H9 (cell line): ENCODE results near the gene FOXI1. TPM values are rescaled to one million over a fixed set of nuclear protein-coding genes. Genes with fewer than 3 reads are reported as not detected.

Source experiments
- DNase-seq: peaks from one replicate; pipeline ENCODE4 v3.0.0-alpha.2; 2017
- H2AFZ ChIP-seq: one replicate; pipeline ENCODE4 v1.6.1; 2013; ENCODE audit warnings: mild to moderate bottlenecking, low read length, control low read depth, moderate library complexity
- H2AK5ac ChIP-seq: 2 replicates; pipeline ENCODE4 v1.6.1; 2013; ENCODE audit warnings: low read length, control low read depth, mixed read lengths; ENCODE audit not compliant: insufficient read length
- H2BK120ac ChIP-seq: one replicate; pipeline ENCODE4 v1.6.1; 2013; ENCODE audit warnings: low read depth, mild to moderate bottlenecking, low read length, control low read depth, inconsistent platforms; ENCODE audit not compliant: poor library complexity, severe bottlenecking
- H2BK12ac ChIP-seq: 2 replicates; pipeline ENCODE4 v1.6.1; 2013; ENCODE audit warnings: low read length, control low read depth, mixed read lengths, low read depth; ENCODE audit not compliant: insufficient read length
- H2BK15ac ChIP-seq: 2 replicates; pipeline ENCODE4 v1.6.1; 2013; ENCODE audit warnings: low read depth, low read length, control low read depth
- H2BK20ac ChIP-seq: one replicate; pipeline ENCODE4 v1.6.1; 2013; ENCODE audit warnings: low read depth, mild to moderate bottlenecking, low read length, control low read depth, inconsistent platforms; ENCODE audit not compliant: poor library complexity, severe bottlenecking
- H2BK5ac ChIP-seq: 2 replicates; pipeline ENCODE4 v1.6.1; 2013; ENCODE audit warnings: low read length, control low read depth, mixed read lengths; ENCODE audit not compliant: insufficient read length
- H3K14ac ChIP-seq: 2 replicates; pipeline ENCODE4 v1.6.1; 2013; ENCODE audit warnings: low read length, control low read depth; ENCODE audit not compliant: insufficient read depth
- H3K18ac ChIP-seq: 2 replicates; pipeline ENCODE4 v1.6.1; 2013; ENCODE audit warnings: low read depth, mild to moderate bottlenecking, mixed read lengths, low read length, control low read depth; ENCODE audit not compliant: insufficient read length
- H3K23ac ChIP-seq: 2 replicates; pipeline ENCODE4 v1.6.1; 2013; ENCODE audit warnings: low read length, control low read depth, mixed read lengths, low read depth; ENCODE audit not compliant: insufficient read length
- H3K23me2 ChIP-seq: 2 replicates; pipeline ENCODE4 v1.6.1; 2013; ENCODE audit warnings: low read depth, mild to moderate bottlenecking, mixed read lengths, low read length, control low read depth; ENCODE audit not compliant: insufficient read length, poor library complexity, severe bottlenecking
- H3K27ac ChIP-seq: 2 replicates; pipeline ENCODE4 v1.5.1; 2013; ENCODE audit warnings: low read length, control low read depth, mixed read lengths, low read depth; ENCODE audit not compliant: insufficient read length
- H3K27me3 ChIP-seq: 2 replicates; pipeline ENCODE4 v1.6.1; 2013; ENCODE audit warnings: low read length, control low read depth, inconsistent platforms; ENCODE audit not compliant: insufficient read depth
- H3K4ac ChIP-seq: 2 replicates; pipeline ENCODE4 v1.6.1; 2013; ENCODE audit warnings: low read depth, mild to moderate bottlenecking, control low read depth, inconsistent platforms, low read length, moderate library complexity
- H3K4me1 ChIP-seq: 2 replicates; pipeline ENCODE4 v1.6.1; 2013; ENCODE audit warnings: low read length, control low read depth, inconsistent platforms; ENCODE audit not compliant: insufficient read depth
- H3K4me2 ChIP-seq: 2 replicates; pipeline ENCODE4 v1.6.1; 2013; ENCODE audit warnings: low read length, control low read depth, mixed read lengths; ENCODE audit not compliant: insufficient read length, insufficient read depth
- H3K56ac ChIP-seq: 2 replicates; pipeline ENCODE4 v1.6.1; 2013; ENCODE audit warnings: low read depth, mild to moderate bottlenecking, mixed read lengths, low read length, control low read depth; ENCODE audit not compliant: insufficient read length
- H3K79me1 ChIP-seq: 2 replicates; pipeline ENCODE4 v1.6.1; 2013; ENCODE audit warnings: low read depth, mild to moderate bottlenecking, moderate library complexity, low read length, control low read depth, inconsistent platforms; ENCODE audit not compliant: insufficient read depth, poor library complexity, severe bottlenecking
- H3K79me2 ChIP-seq: 2 replicates; pipeline ENCODE4 v1.6.1; 2013; ENCODE audit warnings: low read length, control low read depth, inconsistent platforms; ENCODE audit not compliant: insufficient read depth
- H3K9ac ChIP-seq: 2 replicates; pipeline ENCODE4 v1.6.1; 2013; ENCODE audit warnings: low read length, control low read depth, mixed read lengths; ENCODE audit not compliant: insufficient read length; ENCODE audit errors: extremely low read depth
- H3K9me3 ChIP-seq: one replicate; pipeline ENCODE4 v1.6.1; 2013; ENCODE audit warnings: low read depth, low read length, inconsistent platforms; ENCODE audit not compliant: control insufficient read depth
- H3T11ph ChIP-seq: one replicate; pipeline ENCODE4 v1.6.1; 2013; ENCODE audit warnings: mild to moderate bottlenecking, low read length, control low read depth, inconsistent platforms
- H4K20me1 ChIP-seq: one replicate; pipeline ENCODE4 v1.6.1; 2013; ENCODE audit not compliant: control insufficient read depth, insufficient read length, insufficient read depth
- H4K5ac ChIP-seq: 2 replicates; pipeline ENCODE4 v1.6.1; 2013; ENCODE audit warnings: low read depth, mild to moderate bottlenecking, mixed read lengths, low read length, control low read depth; ENCODE audit not compliant: insufficient read length
- H4K8ac ChIP-seq: replicated peaks from 2 replicates; pipeline ENCODE4 v1.6.1; 2013; ENCODE audit warnings: low read length, control low read depth, mixed read lengths, low read depth; ENCODE audit not compliant: insufficient read length
- H4K91ac ChIP-seq: 2 replicates; pipeline ENCODE4 v1.6.1; 2013; ENCODE audit warnings: low read depth, mild to moderate bottlenecking, moderate library complexity, mixed read lengths, low read length, control low read depth; ENCODE audit not compliant: insufficient read length
- H3K27ac Mint-ChIP-seq, 3 experiments: 2 replicates in 2 of 3; 3 replicates in 1 of 3; pipeline ENCODE4 v1.8.0; 2020 to 2021; ENCODE audit warnings: mixed read lengths in 3 of 3, mild to moderate bottlenecking in 1 of 3, moderate library complexity in 1 of 3
- H3K27me3 Mint-ChIP-seq: 2 replicates; pipeline ENCODE4 v1.8.0; 2021; ENCODE audit warnings: low read depth, mild to moderate bottlenecking, moderate library complexity, mixed read lengths
- H3K36me3 Mint-ChIP-seq, 3 experiments: 2 replicates in 2 of 3; 3 replicates in 1 of 3; pipeline ENCODE4 v1.8.0; 2020 to 2021; ENCODE audit warnings: low read depth in 3 of 3, mixed read lengths in 3 of 3; ENCODE audit not compliant: insufficient read depth in 1 of 3
- H3K4me1 Mint-ChIP-seq, 2 experiments: 2 replicates each; pipeline ENCODE4 v1.8.0; 2020; ENCODE audit warnings: mixed read lengths in 2 of 2
- H3K4me3 Mint-ChIP-seq, 2 experiments: 2 replicates in 1 of 2; 3 replicates in 1 of 2; pipeline ENCODE4 v1.8.0; 2020 to 2021; ENCODE audit warnings: mild to moderate bottlenecking in 2 of 2, mixed read lengths in 2 of 2, moderate library complexity in 1 of 2
- H3K9me3 Mint-ChIP-seq, 2 experiments: 2 replicates in 1 of 2; 3 replicates in 1 of 2; pipeline ENCODE4 v1.8.0; 2020; ENCODE audit warnings: mild to moderate bottlenecking in 2 of 2, mixed read lengths in 2 of 2, moderate library complexity in 1 of 2
- WGBS: extraction: QIAGEN DNeasy Blood & Tissue Kit; methylation state at CpG from one replicate; pipeline ENCODE4 v1.1.7; 2013; ENCODE audit warnings: missing lambda C conversion rate, low lambda C conversion rate, mixed read lengths; ENCODE audit not compliant: insufficient read length; ENCODE audit errors: extremely low coverage; 5-methylcytosine and 5-hydroxymethylcytosine counted together
- total RNA-seq: library from RNA; stranded (reverse); gene quantifications from 2 replicates; pipeline ENCODE4 v1.2.1, GENCODE V29; 2021
- TF ChIP-seq, protein P1 (sequence below): fragments of 200-600 bp; sonication (generic); conservative IDR thresholded peaks from 3 replicates; pipeline ENCODE4 v1.8.0; 2021; ENCODE audit warnings: antibody characterized with exemption, mild to moderate bottlenecking

The FOXI1 gene
- total RNA-seq, 1 experiment from 2014 or later: not detected

DNA sequence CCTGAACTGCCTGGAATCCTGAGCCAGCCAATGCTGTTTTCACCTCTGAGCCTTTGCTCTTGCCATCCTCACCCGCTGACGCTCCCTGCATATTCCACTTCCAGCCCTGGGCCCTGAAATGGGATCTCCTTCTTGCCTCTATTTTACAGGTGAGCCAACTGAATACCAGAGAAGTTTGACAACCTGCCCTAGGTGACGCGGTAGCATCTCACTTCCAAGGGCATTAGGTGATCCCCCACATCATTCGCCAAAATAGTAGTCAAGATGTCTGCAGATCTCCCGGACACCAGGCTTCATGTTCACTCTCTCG is 43.5 kb downstream of the FOXI1 start:
- no peaks in the 10 kb centered on the region; a peak in 1 of 5 replicates for H3K9me3 Mint-ChIP-seq
- H3K27ac Mint-ChIP-seq: no peak overlapping the region

More for the DNA sequence above, 43.5 kb downstream of the FOXI1 start:
- Histone ChIP-seq H2BK15ac (no peak overlapping the region), H3K4ac (no peak overlapping the region), H2BK12ac (no peak overlapping the region), H3K23me2 (no peaks in the 10 kb centered on the region), H2BK120ac (no peak overlapping the region), H4K91ac (no peak overlapping the region), H3T11ph (no peak overlapping the region), H3K4me2 (no peak overlapping the region), H2BK20ac (no peak overlapping the region), H3K14ac (no peak overlapping the region), H2AK5ac (no peak overlapping the region), H3K23ac (no peak overlapping the region), H3K18ac (no peak overlapping the region), H3K27me3 (no peaks in the 10 kb centered on the region), H3K27ac (no peak overlapping the region), H4K20me1 (no peaks in the 10 kb centered on the region), H3K79me2 (no peaks in the 10 kb centered on the region), H2BK5ac (no peak overlapping the region), H3K79me1 (no peaks in the 10 kb centered on the region), H4K5ac (no peak overlapping the region), H4K8ac (no peak overlapping the region), H3K4me1 (no peaks in the 10 kb centered on the region), H3K9ac (no peak overlapping the region), H2AFZ (no peak overlapping the region), H3K56ac (no peak overlapping the region), H3K9me3 (no peaks in the 10 kb centered on the region)
- no CpG with 5 or more reads among the region's 7 CpGs for WGBS
- Mint-ChIP-seq H3K4me3 (no peak overlapping the region), H3K27me3 (no peaks in the 10 kb centered on the region; the same call in none of the 2 replicates), H3K4me1 (peaks cover 22 to 23% of the 10 kb centered on the region in 2 experiments), H3K36me3 (no peaks in the 10 kb centered on the region)
- TF ChIP-seq, protein P1, sequence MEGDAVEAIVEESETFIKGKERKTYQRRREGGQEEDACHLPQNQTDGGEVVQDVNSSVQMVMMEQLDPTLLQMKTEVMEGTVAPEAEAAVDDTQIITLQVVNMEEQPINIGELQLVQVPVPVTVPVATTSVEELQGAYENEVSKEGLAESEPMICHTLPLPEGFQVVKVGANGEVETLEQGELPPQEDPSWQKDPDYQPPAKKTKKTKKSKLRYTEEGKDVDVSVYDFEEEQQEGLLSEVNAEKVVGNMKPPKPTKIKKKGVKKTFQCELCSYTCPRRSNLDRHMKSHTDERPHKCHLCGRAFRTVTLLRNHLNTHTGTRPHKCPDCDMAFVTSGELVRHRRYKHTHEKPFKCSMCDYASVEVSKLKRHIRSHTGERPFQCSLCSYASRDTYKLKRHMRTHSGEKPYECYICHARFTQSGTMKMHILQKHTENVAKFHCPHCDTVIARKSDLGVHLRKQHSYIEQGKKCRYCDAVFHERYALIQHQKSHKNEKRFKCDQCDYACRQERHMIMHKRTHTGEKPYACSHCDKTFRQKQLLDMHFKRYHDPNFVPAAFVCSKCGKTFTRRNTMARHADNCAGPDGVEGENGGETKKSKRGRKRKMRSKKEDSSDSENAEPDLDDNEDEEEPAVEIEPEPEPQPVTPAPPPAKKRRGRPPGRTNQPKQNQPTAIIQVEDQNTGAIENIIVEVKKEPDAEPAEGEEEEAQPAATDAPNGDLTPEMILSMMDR: no peak
- no peak for DNase-seq
